ENCODE measurements around the gene BTBD19. TPM values are rescaled to one million over a fixed set of nuclear protein-coding genes. Genes with fewer than 3 reads are reported as not detected.

The BTBD19 gene
- total and polyA plus RNA-seq, 9 of the 15 experiments (the other 6 are each of a cell fraction or from before 2014, with no cell fraction given): 0.22 to 2.0 (median 0.95) TPM

DNA sequence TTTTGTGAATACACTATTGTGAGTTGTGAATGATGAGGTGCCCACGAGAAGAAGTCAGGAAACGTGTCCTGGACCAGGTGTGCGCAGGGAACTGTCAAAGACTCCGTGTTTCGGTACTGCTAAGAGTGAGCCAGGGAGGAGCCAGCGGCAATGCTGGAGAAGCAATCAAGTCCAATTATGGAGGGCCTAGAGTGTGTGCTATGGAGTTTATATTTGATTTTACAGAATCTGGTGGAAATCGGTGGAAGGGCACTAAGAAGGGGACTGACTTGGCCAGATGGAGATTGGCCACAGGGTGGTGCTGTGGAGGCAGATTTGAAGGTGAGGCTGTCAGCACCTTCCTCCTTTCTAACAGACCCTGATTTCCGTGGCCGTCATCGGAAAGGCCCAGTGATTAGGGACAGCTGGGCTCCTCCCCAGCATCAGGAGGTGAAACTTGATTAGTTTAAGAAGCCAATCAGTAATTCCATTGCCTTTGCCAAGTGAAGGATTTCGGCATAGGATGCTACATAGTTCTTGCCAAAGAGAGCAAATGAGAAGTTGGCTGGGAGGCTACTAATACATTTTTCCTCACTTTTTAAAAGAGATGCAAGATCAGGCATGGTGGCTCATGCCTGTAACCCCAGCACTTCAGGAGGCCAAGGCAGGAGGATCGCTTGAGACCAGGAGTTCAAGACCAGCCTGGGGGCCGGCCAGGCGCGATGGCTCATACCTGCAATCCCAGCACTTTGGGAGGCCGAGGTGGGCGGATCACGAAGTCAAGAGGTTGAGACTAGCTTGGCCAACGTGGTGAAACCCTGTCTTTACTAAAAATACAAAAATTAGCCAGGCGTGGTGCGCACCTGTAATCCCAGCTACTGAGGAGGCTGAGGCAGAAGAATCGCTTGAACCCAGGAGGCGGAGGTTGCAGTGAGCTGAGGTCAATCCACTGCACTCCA is 27.7 kb downstream of the BTBD19 start (continued):
- TF ChIP-seq, protein P1, sequence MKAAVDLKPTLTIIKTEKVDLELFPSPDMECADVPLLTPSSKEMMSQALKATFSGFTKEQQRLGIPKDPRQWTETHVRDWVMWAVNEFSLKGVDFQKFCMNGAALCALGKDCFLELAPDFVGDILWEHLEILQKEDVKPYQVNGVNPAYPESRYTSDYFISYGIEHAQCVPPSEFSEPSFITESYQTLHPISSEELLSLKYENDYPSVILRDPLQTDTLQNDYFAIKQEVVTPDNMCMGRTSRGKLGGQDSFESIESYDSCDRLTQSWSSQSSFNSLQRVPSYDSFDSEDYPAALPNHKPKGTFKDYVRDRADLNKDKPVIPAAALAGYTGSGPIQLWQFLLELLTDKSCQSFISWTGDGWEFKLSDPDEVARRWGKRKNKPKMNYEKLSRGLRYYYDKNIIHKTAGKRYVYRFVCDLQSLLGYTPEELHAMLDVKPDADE (conservative IDR thresholded peaks at IDR 0.05; ENCODE audit: control insufficient read depth, low read depth, low read length): no peak
- no peak for TF ChIP-seq PHB (CRISPR knock-in tag; IDR thresholded peaks at IDR 0.05)
- TF ChIP-seq, protein P2, sequence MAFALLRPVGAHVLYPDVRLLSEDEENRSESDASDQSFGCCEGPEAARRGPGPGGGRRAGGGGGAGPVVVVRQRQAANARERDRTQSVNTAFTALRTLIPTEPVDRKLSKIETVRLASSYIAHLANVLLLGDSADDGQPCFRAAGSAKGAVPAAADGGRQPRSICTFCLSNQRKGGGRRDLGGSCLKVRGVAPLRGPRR (CRISPR knock-in tag; IDR thresholded peaks at IDR 0.05): 0 out of 2 replicates have a peak, but pooled peaks have one; percentile 52
- TF ChIP-seq XRCC3 (IDR thresholded peaks at IDR 0.05): no peak
- TF ChIP-seq CHD2 (IDR thresholded peaks at IDR 0.05; ENCODE audit: low read depth, low read length): no peak
- TF ChIP-seq SIRT6 (IDR thresholded peaks at IDR 0.05; ENCODE audit: low read depth, low read length): no peak
- TF ChIP-seq, protein P3, sequence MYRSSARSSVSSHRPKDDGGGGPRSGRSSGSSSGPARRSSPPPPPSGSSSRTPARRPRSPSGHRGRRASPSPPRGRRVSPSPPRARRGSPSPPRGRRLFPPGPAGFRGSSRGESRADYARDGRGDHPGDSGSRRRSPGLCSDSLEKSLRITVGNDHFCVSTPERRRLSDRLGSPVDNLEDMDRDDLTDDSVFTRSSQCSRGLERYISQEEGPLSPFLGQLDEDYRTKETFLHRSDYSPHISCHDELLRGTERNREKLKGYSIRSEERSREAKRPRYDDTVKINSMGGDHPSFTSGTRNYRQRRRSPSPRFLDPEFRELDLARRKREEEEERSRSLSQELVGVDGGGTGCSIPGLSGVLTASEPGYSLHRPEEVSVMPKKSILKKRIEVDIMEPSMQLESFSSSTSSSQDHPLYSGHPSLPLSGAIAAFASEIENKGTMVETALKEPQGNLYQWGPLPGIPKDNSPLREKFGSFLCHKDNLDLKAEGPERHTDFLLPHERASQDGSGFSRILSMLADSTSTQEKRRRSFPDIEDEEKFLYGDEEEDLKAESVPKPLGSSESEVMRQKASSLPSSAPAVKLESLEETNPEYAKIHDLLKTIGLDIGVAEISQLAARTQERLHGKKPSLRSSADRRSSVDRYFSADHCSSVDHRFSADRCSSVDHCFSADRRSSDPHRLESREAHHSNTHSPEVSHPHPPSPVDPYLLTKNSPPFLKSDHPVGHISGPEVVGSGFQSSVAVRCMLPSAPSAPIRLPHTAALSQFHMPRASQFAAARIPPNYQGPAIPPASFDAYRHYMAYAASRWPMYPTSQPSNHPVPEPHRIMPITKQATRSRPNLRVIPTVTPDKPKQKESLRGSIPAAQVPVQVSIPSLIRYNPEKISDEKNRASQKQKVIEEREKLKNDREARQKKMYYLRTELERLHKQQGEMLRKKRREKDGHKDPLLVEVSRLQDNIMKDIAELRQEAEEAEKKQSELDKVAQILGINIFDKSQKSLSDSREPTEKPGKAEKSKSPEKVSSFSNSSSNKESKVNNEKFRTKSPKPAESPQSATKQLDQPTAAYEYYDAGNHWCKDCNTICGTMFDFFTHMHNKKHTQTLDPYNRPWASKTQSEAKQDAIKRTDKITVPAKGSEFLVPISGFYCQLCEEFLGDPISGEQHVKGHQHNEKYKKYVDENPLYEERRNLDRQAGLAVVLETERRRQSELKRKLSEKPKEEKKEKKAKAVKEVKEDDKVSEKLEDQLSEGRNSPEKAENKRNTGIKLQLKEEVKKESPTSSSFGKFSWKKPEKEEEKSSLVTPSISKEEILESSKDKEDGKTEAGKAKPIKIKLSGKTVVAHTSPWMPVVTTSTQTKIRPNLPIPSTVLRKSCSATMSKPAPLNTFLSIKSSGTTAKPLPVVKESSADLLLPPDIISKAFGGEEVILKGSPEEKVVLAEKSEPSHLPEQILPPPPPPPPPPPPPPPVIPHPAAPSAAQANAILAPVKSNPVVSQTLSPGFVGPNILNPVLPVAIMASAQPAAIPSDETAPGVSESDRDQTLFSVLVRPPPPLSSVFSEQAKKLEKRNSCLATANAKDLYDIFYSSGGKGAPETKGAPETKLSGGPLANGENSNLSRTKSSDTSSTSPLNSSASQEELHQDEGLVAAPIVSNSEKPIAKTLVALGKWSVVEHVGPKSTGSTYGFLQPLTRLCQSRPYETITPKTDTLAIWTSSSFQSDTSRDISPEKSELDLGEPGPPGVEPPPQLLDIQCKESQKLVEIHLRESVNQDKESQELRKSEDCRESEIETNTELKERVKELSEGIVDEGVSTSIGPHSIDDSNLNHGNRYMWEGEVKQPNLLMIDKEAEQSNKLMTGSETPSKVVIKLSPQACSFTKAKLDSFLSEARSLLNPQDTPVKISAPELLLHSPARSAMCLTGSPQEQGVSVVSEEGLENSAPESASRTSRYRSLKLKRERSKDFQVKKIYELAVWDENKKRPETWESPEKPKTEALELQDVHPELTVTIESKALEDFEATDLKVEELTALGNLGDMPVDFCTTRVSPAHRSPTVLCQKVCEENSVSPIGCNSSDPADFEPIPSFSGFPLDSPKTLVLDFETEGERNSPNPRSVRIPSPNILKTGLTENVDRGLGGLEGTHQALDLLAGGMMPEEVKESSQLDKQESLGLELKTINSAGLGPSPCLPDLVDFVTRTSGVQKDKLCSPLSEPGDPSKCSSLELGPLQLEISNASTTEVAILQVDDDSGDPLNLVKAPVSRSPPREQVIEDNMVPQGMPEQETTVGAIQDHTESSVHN (IDR thresholded peaks at IDR 0.05; ENCODE audit: borderline replicate concordance in 1 of 2, low read depth in 1 of 2): no peak
- no peak for TF ChIP-seq ZNF589 (CRISPR knock-in tag; IDR thresholded peaks at IDR 0.05; ENCODE audit: low read depth)
- no peak for TF ChIP-seq ZNF143 (CRISPR knock-in tag; IDR thresholded peaks at IDR 0.05)
- no peak for TF ChIP-seq TGIF2 (CRISPR knock-in tag; IDR thresholded peaks at IDR 0.05)

Data from K562 (cell line).